B cell (primary cell): Measurements from ENCODE around the gene CDK8. TPM values are rescaled to one million over a fixed set of nuclear protein-coding genes. Genes with fewer than 3 reads are reported as not detected.

Source experiments
- ATAC-seq: fragments of 200-7000 bp; cut with Tn5 transposase; one replicate; pipeline ENCODE4 v1.10.0; 2021; ENCODE audit warnings: low read depth, mild to moderate bottlenecking, moderate number of reproducible peaks, moderate library complexity
- CTCF ChIA-PET: fragments of 350-600 bp; sonication (Branson Sonifier 250); formaldehyde crosslinking; loops from one replicate; lab custom pipeline; 2021; ENCODE audit warnings: antibody characterized with exemption, inconsistent platforms; lab: Charles Lee
- POLR2A ChIA-PET: fragments of 350-600 bp; sonication (Branson Sonifier 250); formaldehyde crosslinking; loops from one replicate; lab custom pipeline; 2021; ENCODE audit warnings: antibody characterized with exemption; lab: Charles Lee
- DNase-seq: peaks from one replicate; pipeline ENCODE4 v3.0.0; 2013
- H2AFZ ChIP-seq: 2 replicates; pipeline ENCODE4 v1.6.1; 2012; ENCODE audit warnings: mild to moderate bottlenecking, low read depth, low read length; ENCODE audit not compliant: insufficient read depth, poor library complexity, severe bottlenecking
- H3K27ac ChIP-seq, 2 donors: 1 replicate in 1 of 2; 2 replicates in 1 of 2; pipeline ENCODE4 v1.5.1; 2012 to 2013; ENCODE audit warnings: low read length in 2 of 2, mild to moderate bottlenecking in 2 of 2, moderate library complexity in 1 of 2
- H3K27me3 ChIP-seq, 4 experiments: fragments of 200-600 bp in 1 of 4; sonication (generic) in 1 of 4; replicated peaks in 1 of 4; 1 replicate in 2 of 4; 2 replicates in 2 of 4; pipeline versions ENCODE4 v1.6.1 to v1.7.0; 2013 to 2016; ENCODE audit warnings: low read length in 3 of 4, mild to moderate bottlenecking in 2 of 4, mixed read lengths in 1 of 4, moderate library complexity in 1 of 4; ENCODE audit not compliant: insufficient read depth in 4 of 4, control insufficient read depth in 3 of 4; ENCODE audit errors: control extremely low read depth in 1 of 4
- H3K36me3 ChIP-seq, 2 experiments: replicated peaks in 1 of 2; 1 replicate in 1 of 2; 2 replicates in 1 of 2; pipeline versions ENCODE4 v1.6.1 to v1.7.1; 2013; ENCODE audit warnings: low read length in 1 of 2; ENCODE audit not compliant: insufficient read depth in 2 of 2, control insufficient read depth in 1 of 2; ENCODE audit errors: control extremely low read depth in 1 of 2, extremely low read depth in 1 of 2
- H3K4me1 ChIP-seq, 2 donors: fragments of 200-600 bp in 1 of 2; sonication (generic) in 1 of 2; 1 replicate in 1 of 2; 2 replicates in 1 of 2; pipeline versions ENCODE4 v1.5.1 to v1.6.1; 2013 to 2017; ENCODE audit warnings: low read length in 2 of 2; ENCODE audit not compliant: control insufficient read depth in 2 of 2, insufficient read depth in 2 of 2
- H3K4me2 ChIP-seq: replicated peaks from 2 replicates; pipeline ENCODE3; 2012; ENCODE audit warnings: mild to moderate bottlenecking, low read depth, low read length; ENCODE audit not compliant: poor library complexity, severe bottlenecking
- H3K4me3 ChIP-seq, 5 experiments: fragments of 200-600 bp in 1 of 5; sonication (generic) in 1 of 5; 1 replicate in 3 of 5; 2 replicates in 2 of 5; pipeline versions ENCODE4 v1.5.1 to v1.7.0; 2011 to 2016; ENCODE audit warnings: low read length in 4 of 5, mild to moderate bottlenecking in 4 of 5, low read depth in 2 of 5, control low read depth in 1 of 5, moderate library complexity in 1 of 5; ENCODE audit not compliant: insufficient read depth in 1 of 5; ENCODE audit errors: control extremely low read depth in 1 of 5, extremely low read depth in 1 of 5
- H3K79me2 ChIP-seq: fragments of 200-600 bp; sonication (generic); one replicate; pipeline ENCODE4 v1.6.0; 2016; ENCODE audit warnings: low read length; ENCODE audit not compliant: control insufficient read depth, insufficient read depth
- H3K9ac ChIP-seq: fragments of 200-600 bp; sonication (generic); 2 replicates; pipeline ENCODE4 v1.6.1; 2017; ENCODE audit warnings: mild to moderate bottlenecking, low read length, moderate library complexity
- H3K9me3 ChIP-seq, 3 donors: one replicate each; pipeline versions ENCODE4 v1.6.1 to v1.7.1; 2013; ENCODE audit warnings: low read length in 2 of 3; ENCODE audit not compliant: control insufficient read depth in 2 of 3, insufficient read depth in 1 of 3; ENCODE audit errors: control extremely low read depth in 1 of 3
- H4K20me1 ChIP-seq: 2 replicates; pipeline ENCODE4 v1.6.0; 2012; ENCODE audit warnings: mild to moderate bottlenecking, low read length; ENCODE audit not compliant: insufficient read depth, control insufficient read depth, poor library complexity, severe bottlenecking
- H3K27ac Mint-ChIP-seq: one replicate; pipeline ENCODE4 v1.8.0; 2021; ENCODE audit warnings: mixed read lengths
- H3K27me3 Mint-ChIP-seq: one replicate; pipeline ENCODE4 v1.8.0; 2021; ENCODE audit warnings: mixed read lengths
- H3K4me1 Mint-ChIP-seq: one replicate; pipeline ENCODE4 v1.8.0; 2021; ENCODE audit warnings: mixed read lengths
- H3K4me3 Mint-ChIP-seq: one replicate; pipeline ENCODE4 v1.8.0; 2021; ENCODE audit warnings: mixed read lengths
- H3K9me3 Mint-ChIP-seq: one replicate; pipeline ENCODE4 v1.8.0; 2022; ENCODE audit warnings: mixed read lengths; ENCODE audit not compliant: insufficient read depth
- EZH2 ChIP-seq: IDR thresholded peaks from 2 replicates; pipeline ENCODE4 v1.6.1; 2012; ENCODE audit warnings: borderline replicate concordance, low read depth, mild to moderate bottlenecking, moderate library complexity, low read length; ENCODE audit not compliant: insufficient read depth, poor library complexity, severe bottlenecking
- WGBS: methylation state at CpG from one replicate; pipeline ENCODE4 v1.1.5; 2013; ENCODE audit warnings: missing lambda C conversion rate; ENCODE audit not compliant: insufficient coverage; 5-methylcytosine and 5-hydroxymethylcytosine counted together
- intact Hi-C: fragments of 100-400 bp; cut with micrococcal nuclease; formaldehyde crosslinking; loops from one replicate; pipeline ENCODE4 v1.10.0; 2022
- polyA plus RNA-seq: library from polyadenylated mRNA; depleted of rRNA; stranded (reverse); fragments of >200 nt; gene quantifications from 2 replicates; pipeline ENCODE4 v1.2.3, GENCODE V29; 2012
- total RNA-seq, 2 donors: library from RNA; stranded (reverse); fragments of 120-200 nt in 1 of 2; gene quantifications; 1 replicate in 1 of 2; 2 replicates in 1 of 2; pipeline versions ENCODE4 v1.2.3 to v1.2.4, GENCODE V29; 2013 to 2022
- TF ChIP-seq, protein P1 (sequence below): fragments of 200-600 bp; IDR thresholded peaks from one replicate; pipeline ENCODE4 v1.8.0; 2022; ENCODE audit warnings: antibody characterized with exemption, mild to moderate bottlenecking

The CDK8 gene
- total and polyA plus RNA-seq, 2 donors (not counting 1 experiment from before 2014, with no cell fraction given) = 10.8 to 13.5 TPM

- no peak overlapping the region for H2AFZ ChIP-seq
- H3K9ac ChIP-seq = no peak overlapping the region
- peaks cover 11% of the 10 kb centered on the region for H4K20me1 ChIP-seq
- peaks cover 8 to 79% of the 10 kb centered on the region in 2 experiments for H3K36me3 ChIP-seq
- CTCF ChIA-PET = interaction anchor here (0.7 to 1.2 kb wide), 2 partner anchors 27 to 29 kb away, joined by 3 to 6 read pairs; no protein-coding TSS in a partner anchor
- POLR2A ChIA-PET = no interaction called here
- intact Hi-C loops = no loop called here
- Mint-ChIP-seq H3K4me1 (no peaks in the 10 kb centered on the region), H3K27me3 (no peaks in the 10 kb centered on the region), H3K4me3 (no peak overlapping the region), H3K27ac (no peak overlapping the region), H3K9me3 (no peaks in the 10 kb centered on the region)
- no peaks in the 10 kb centered on the region for H3K9me3 ChIP-seq
- TF ChIP-seq EZH2 = no peak
- TF ChIP-seq, protein P1, sequence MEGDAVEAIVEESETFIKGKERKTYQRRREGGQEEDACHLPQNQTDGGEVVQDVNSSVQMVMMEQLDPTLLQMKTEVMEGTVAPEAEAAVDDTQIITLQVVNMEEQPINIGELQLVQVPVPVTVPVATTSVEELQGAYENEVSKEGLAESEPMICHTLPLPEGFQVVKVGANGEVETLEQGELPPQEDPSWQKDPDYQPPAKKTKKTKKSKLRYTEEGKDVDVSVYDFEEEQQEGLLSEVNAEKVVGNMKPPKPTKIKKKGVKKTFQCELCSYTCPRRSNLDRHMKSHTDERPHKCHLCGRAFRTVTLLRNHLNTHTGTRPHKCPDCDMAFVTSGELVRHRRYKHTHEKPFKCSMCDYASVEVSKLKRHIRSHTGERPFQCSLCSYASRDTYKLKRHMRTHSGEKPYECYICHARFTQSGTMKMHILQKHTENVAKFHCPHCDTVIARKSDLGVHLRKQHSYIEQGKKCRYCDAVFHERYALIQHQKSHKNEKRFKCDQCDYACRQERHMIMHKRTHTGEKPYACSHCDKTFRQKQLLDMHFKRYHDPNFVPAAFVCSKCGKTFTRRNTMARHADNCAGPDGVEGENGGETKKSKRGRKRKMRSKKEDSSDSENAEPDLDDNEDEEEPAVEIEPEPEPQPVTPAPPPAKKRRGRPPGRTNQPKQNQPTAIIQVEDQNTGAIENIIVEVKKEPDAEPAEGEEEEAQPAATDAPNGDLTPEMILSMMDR = no peak
- no peak overlapping the region for H3K4me3 ChIP-seq
- no peak for DNase-seq
- H3K27me3 ChIP-seq = no peaks in the 10 kb centered on the region
- H3K79me2 ChIP-seq = no peaks in the 10 kb centered on the region
- H3K4me1 ChIP-seq = no peaks in the 10 kb centered on the region
- H3K4me2 ChIP-seq = no peak overlapping the region
- no peak overlapping the region for H3K27ac ChIP-seq
- WGBS = no CpG with 5 or more reads among the region's 1 CpG
- no peak for ATAC-seq
Observed at GRCh38 chr13:26213345-26213744, 40.6 kb upstream of the CDK8 start.

DNA sequence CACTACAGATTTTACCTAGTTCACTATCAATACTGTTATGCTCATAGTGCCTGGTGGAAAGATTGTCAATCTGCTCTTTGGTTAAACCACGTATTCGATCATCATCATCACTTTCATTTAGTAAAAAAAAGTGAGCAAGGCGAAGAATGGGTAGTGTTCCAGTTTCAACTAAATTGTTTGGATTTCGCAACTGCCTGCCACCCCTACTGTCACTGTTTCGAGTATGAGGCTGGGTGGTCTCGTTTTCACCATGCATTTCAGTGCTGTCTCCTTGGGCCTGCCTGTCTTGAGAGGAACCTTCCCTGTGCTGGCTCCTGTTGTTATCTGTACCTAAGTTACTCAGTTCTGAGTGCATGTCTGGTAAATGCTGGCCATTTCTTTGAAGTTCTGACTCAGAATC is 39.9 kb upstream of the CDK8 start:
- no peaks in the 10 kb centered on the region for H3K4me1 Mint-ChIP-seq
- 96% methylated on average over 3 of the region's 6 CpGs for WGBS
- peaks cover 9 to 78% of the 10 kb centered on the region in 2 experiments for H3K36me3 ChIP-seq

More for the DNA sequence above, 39.9 kb upstream of the CDK8 start:
- no peaks in the 10 kb centered on the region for H3K27me3 Mint-ChIP-seq
- Histone ChIP-seq H3K4me1 (no peaks in the 10 kb centered on the region), H2AFZ (no peak overlapping the region), H3K4me2 (no peak overlapping the region), H3K9ac (no peak overlapping the region), H3K4me3 (no peak overlapping the region), H3K27ac (no peak overlapping the region), H3K79me2 (no peaks in the 10 kb centered on the region), H4K20me1 (peaks cover 11% of the 10 kb centered on the region), H3K27me3 (no peaks in the 10 kb centered on the region), H3K9me3 (no peaks in the 10 kb centered on the region)
- DNase-seq = no peak
- no peaks in the 10 kb centered on the region for H3K9me3 Mint-ChIP-seq
- TF ChIP-seq EZH2 = no peak
- TF ChIP-seq, protein P1 = no peak
- ATAC-seq = no peak
- no peak overlapping the region for H3K27ac Mint-ChIP-seq
- H3K4me3 Mint-ChIP-seq = no peak overlapping the region
- POLR2A ChIA-PET = no interaction called here
- CTCF ChIA-PET = interaction anchor here (0.7 to 1.2 kb wide), 2 partner anchors 28 to 29 kb away, joined by 3 to 6 read pairs; no protein-coding TSS in a partner anchor
- intact Hi-C loops = no loop called here
